Lung (tissue), 12 donors: ENCODE results near the gene ZSCAN16. TPM values are rescaled to one million over a fixed set of nuclear protein-coding genes. Genes with fewer than 3 reads are reported as not detected.

ENCODE experiments used
- ATAC-seq: fragments of 200-7000 bp; cut with Tn5 transposase; one replicate; pipeline ENCODE4 v1.9.1; 2020; ENCODE audit warnings: moderate number of reproducible peaks; ENCODE audit not compliant: insufficient read depth, low FRiP score
- DNase-seq, 3 donors: peaks; one replicate each; pipeline ENCODE4 v3.0.0-alpha.2; 2013 to 2017
- H3K27ac ChIP-seq, 2 donors: one replicate each; pipeline ENCODE4 v1.5.1; 2013; ENCODE audit warnings: mild to moderate bottlenecking in 2 of 2, moderate library complexity in 2 of 2, control low read depth in 1 of 2, inconsistent platforms in 1 of 2, low read depth in 1 of 2, low read length in 1 of 2
- H3K27me3 ChIP-seq, 3 donors: one replicate each; pipeline ENCODE4 v1.5.1; 2013; ENCODE audit warnings: low read length in 2 of 3; ENCODE audit not compliant: control insufficient read depth in 3 of 3, insufficient read depth in 3 of 3
- H3K36me3 ChIP-seq, 4 donors: one replicate each; pipeline ENCODE4 v1.5.1; 2013; ENCODE audit warnings: low read length in 4 of 4, mild to moderate bottlenecking in 1 of 4, moderate library complexity in 1 of 4; ENCODE audit not compliant: control insufficient read depth in 4 of 4, insufficient read depth in 4 of 4
- H3K4me1 ChIP-seq, 5 donors: one replicate each; pipeline ENCODE4 v1.5.1; 2013; ENCODE audit warnings: low read length in 5 of 5, mild to moderate bottlenecking in 2 of 5, moderate library complexity in 1 of 5; ENCODE audit not compliant: control insufficient read depth in 5 of 5, insufficient read depth in 5 of 5
- H3K4me3 ChIP-seq: one replicate; pipeline ENCODE4 v1.5.1; 2013; ENCODE audit warnings: mild to moderate bottlenecking, control low read depth, moderate library complexity
- H3K9ac ChIP-seq, 2 donors: one replicate each; pipeline ENCODE4 v1.5.1; 2013; ENCODE audit warnings: low read length in 2 of 2, control low read depth in 1 of 2; ENCODE audit not compliant: insufficient read depth in 1 of 2
- H3K9me3 ChIP-seq, 4 donors: one replicate each; pipeline ENCODE4 v1.5.1; 2013; ENCODE audit warnings: low read length in 3 of 4, mild to moderate bottlenecking in 1 of 4, moderate library complexity in 1 of 4; ENCODE audit not compliant: control insufficient read depth in 4 of 4, insufficient read depth in 3 of 4
- WGBS, 2 donors: extraction: QIAGEN DNeasy Blood & Tissue Kit; methylation state at CpG; one replicate each; pipeline ENCODE4 v1.1.7; 2013; 5-methylcytosine and 5-hydroxymethylcytosine counted together
- polyA plus RNA-seq, 2 donors: library from polyadenylated mRNA; stranded (reverse); fragments of 200-250 nt; gene quantifications; one replicate each; pipeline ENCODE4 v1.2.1, GENCODE V29; 2013
- total RNA-seq, 2 donors: library from RNA; depleted of rRNA in 1 of 2; stranded (reverse); fragments of >200 nt in 1 of 2; gene quantifications; one replicate each; pipeline ENCODE4 v1.2.1, GENCODE V29; 2014 to 2021
- TF ChIP-seq, protein P1 (sequence below): IDR thresholded peaks from 2 replicates; pipeline ENCODE4 v1.5.1; 2012; ENCODE audit warnings: mild to moderate bottlenecking; ENCODE audit errors: control extremely low read depth, extremely low read depth
- donor health status: control.
- donor health status: control.
- donor health status: Bipolar disorder and iron deficiency.
- donor health status: healthy.
- donor health status: DM: yes; HTN: yes; CAD: no.

Gene ZSCAN16
- total and polyA plus RNA-seq, 4 donors = 4.5 to 10.2 (median 6.1) TPM

DNA sequence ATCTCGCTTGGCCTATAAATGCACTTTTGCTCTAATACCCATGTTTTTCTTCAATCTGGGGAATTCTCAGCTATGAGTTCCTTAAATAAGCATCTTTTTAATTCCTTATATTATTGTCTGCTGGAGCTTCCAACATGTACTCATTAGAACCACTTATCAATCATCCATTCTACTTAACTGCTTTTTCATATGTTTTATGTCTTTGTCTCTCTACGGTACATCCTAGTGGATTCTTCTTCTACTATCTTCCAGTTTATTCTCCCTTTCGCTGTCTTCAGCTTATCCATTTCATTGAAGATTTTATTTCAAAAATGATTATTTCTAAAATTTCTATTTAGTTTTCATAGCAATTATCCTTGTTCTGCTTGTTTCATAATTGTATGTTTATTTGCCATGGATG is 12.4 kb upstream of the ZSCAN16 start:
- Histone ChIP-seq H3K9me3 (peaks cover 0 to 2% (median 0%) of the 10 kb centered on the region in 4 donors), H3K27me3 (peaks cover 0 to 3% (median 0%) of the 10 kb centered on the region in 3 donors), H3K4me3 (no peak overlapping the region), H3K4me1 (no peaks in the 10 kb centered on the region), H3K36me3 (peaks cover 8 to 15% (median 13%) of the 10 kb centered on the region in 4 donors), H3K27ac (no peak overlapping the region), H3K9ac (no peak overlapping the region)
- TF ChIP-seq, protein P1, sequence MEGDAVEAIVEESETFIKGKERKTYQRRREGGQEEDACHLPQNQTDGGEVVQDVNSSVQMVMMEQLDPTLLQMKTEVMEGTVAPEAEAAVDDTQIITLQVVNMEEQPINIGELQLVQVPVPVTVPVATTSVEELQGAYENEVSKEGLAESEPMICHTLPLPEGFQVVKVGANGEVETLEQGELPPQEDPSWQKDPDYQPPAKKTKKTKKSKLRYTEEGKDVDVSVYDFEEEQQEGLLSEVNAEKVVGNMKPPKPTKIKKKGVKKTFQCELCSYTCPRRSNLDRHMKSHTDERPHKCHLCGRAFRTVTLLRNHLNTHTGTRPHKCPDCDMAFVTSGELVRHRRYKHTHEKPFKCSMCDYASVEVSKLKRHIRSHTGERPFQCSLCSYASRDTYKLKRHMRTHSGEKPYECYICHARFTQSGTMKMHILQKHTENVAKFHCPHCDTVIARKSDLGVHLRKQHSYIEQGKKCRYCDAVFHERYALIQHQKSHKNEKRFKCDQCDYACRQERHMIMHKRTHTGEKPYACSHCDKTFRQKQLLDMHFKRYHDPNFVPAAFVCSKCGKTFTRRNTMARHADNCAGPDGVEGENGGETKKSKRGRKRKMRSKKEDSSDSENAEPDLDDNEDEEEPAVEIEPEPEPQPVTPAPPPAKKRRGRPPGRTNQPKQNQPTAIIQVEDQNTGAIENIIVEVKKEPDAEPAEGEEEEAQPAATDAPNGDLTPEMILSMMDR = no peak
- 82 to 95% methylated on average over 3 of the region's 3 CpGs for WGBS, 2 donors
- ATAC-seq = no peak
- no peak for DNase-seq

DNA sequence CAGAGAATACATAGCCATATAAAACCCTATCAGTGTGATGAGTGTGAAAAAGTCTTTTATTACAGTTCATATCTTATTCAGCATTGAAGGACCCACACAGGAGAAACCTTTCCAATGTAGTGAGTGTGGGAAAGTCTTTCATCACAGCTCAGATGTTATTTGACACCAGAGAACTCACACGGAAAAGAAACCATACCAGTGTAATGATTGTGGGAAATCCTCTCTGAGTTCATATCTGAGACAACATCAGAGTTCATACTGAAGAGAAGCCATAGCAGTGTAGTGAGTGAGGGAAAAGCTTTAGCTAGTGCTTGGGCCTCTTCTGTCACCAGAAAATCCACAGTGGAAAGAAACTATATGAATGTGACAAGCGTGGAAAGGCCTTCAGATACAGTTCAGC is 8.6 kb upstream of the ZSCAN16 start:
- TF ChIP-seq, protein P1 = no peak
- no peak overlapping the region for H3K9ac ChIP-seq
- ATAC-seq = no peak

DNA sequence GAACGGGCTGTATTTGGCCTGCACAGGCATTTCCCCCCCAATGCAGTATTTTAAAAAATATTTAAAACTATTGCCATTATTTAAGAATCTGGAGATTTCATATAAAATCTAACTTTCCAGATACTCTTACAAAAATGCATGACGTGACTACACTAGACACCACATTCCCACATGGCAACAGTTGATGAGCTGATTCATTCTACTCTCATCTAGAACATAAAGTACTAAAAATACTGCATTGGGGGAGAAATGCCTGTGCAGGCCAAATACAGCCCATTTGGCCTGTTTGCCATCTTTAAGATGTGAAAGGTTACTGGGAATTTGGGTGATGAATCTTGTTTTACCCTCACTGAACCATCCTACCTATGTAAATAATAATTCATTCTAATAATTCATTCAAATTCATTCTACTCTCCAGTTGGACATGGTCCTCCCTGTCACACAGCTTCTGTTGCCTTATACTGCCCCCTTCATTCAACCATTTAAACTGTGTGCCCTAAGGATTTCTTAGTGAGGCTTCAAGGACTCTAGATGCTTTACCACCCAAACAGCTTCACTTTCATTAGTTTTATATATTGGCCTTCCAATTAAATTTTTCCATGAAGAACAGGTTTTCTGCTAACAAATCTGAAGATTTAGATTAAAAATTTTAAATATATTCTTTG is 6.9 kb upstream of the ZSCAN16 start:
- no peaks in the 10 kb centered on the region for H3K9me3 ChIP-seq
- no peak for DNase-seq
- H3K36me3 ChIP-seq = peaks cover 12 to 22% (median 20%) of the 10 kb centered on the region in 4 donors
- H3K27ac ChIP-seq = no peak overlapping the region
- H3K9ac ChIP-seq = no peak overlapping the region
- ATAC-seq = no peak
- WGBS, 2 donors = 93 to 97% methylated on average over 2 of the region's 2 CpGs
- H3K27me3 ChIP-seq = no peaks in the 10 kb centered on the region
- TF ChIP-seq, protein P1 = no peak
- no peak overlapping the region for H3K4me3 ChIP-seq
- H3K4me1 ChIP-seq = no peaks in the 10 kb centered on the region

More for the DNA sequence above, 8.6 kb upstream of the ZSCAN16 start:
- no peak overlapping the region for H3K27ac ChIP-seq
- peaks cover 12 to 22% (median 20%) of the 10 kb centered on the region in 4 donors for H3K36me3 ChIP-seq
- WGBS, 2 donors = 74 to 87% methylated on average over 2 of the region's 2 CpGs
- no peak for DNase-seq
- no peaks in the 10 kb centered on the region for H3K27me3 ChIP-seq
- H3K4me3 ChIP-seq = no peak overlapping the region
- no peaks in the 10 kb centered on the region for H3K9me3 ChIP-seq
- H3K4me1 ChIP-seq = no peaks in the 10 kb centered on the region

DNA sequence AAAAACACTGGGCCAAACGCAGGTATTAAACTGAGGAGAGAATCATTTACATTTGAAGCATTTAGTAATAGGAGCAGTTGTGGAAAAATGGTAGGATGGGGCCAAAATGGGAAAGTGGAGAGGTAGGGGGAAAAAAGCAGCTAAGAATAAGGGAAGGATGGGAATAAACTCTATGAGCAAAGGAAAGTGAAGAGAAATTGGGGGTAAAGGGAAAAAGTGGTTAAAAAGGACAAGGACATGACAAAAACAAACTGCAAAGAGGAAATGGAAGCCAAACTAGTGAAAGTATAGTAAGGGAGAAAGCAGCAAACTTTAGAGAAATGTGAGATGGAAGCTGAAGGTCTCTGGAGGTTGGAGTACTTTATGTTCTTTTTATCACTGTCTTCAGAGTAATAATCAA is 6.2 kb upstream of the ZSCAN16 start:
- H3K9ac ChIP-seq = no peak overlapping the region
- H3K4me3 ChIP-seq = no peak overlapping the region
- H3K27me3 ChIP-seq = no peaks in the 10 kb centered on the region
- H3K9me3 ChIP-seq = no peaks in the 10 kb centered on the region
- TF ChIP-seq, protein P1 = no peak
- no peak overlapping the region for H3K27ac ChIP-seq
- peaks cover 12 to 22% (median 20%) of the 10 kb centered on the region in 4 donors for H3K36me3 ChIP-seq
- DNase-seq (no peak), ATAC-seq (no peak)
- 76 to 92% methylated on average over 1 of the region's 1 CpG for WGBS, 2 donors
- no peaks in the 10 kb centered on the region for H3K4me1 ChIP-seq
